DND-41 (cell line): ENCODE measurements around the gene SLC35F5.

ENCODE experiments used
- CTCF ChIP-seq: IDR thresholded peaks from 2 replicates; pipeline ENCODE4 v1.5.1; 2012; ENCODE audit warnings: borderline replicate concordance, low read length, moderate library complexity, mild to moderate bottlenecking; ENCODE audit not compliant: poor library complexity, severe bottlenecking; ENCODE audit errors: extremely low read depth
- EZH2 ChIP-seq: IDR thresholded peaks from 3 replicates; pipeline ENCODE4 v1.6.1; 2012; ENCODE audit warnings: borderline replicate concordance, low read depth, mild to moderate bottlenecking, moderate library complexity, low read length, inconsistent platforms; ENCODE audit not compliant: severe bottlenecking

- TF ChIP-seq CTCF (no peak), EZH2 (no peak)
Observed at GRCh38 chr2:113711851-113712250, 44.6 kb downstream of the SLC35F5 start.
